A549 treated with RU486 at 1 μM for 4 hours (cell line): ENCODE measurements around the gene AKTIP. TPM values are rescaled to one million over a fixed set of nuclear protein-coding genes. Genes with fewer than 3 reads are reported as not detected.

Source experiments
- total RNA-seq: library from RNA; stranded (reverse); fragments of 200-300 nt; extraction: Qiagen RNA extraction; gene quantifications from 5 replicates; pipeline ENCODE4 v1.2.3, GENCODE V29; 2022; ENCODE audit warnings: low read depth

The AKTIP gene
- 21.3 to 23.7 TPM (median 22.3 TPM) in 5 replicates for total RNA-seq

GRCh38 chr16:53502331-53503269, at the start of gene AKTIP:
AKTIP (minus strand) TSS chr16:53503209; CDS start chr16:53500259, 2,950 bp downstream.

Other genes starting within 250 kb of the AKTIP start
- gene RBL2, start 68.7 kb downstream of the AKTIP start, total RNA-seq: 6.8 to 13.9 TPM (median 13.6 TPM) in 5 replicates
- gene RPGRIP1L, start 200.7 kb upstream of the AKTIP start, total RNA-seq: 7.8 to 11.6 TPM (median 10.0 TPM) in 5 replicates
- 25.0 to 42.0 TPM (median 29.7 TPM) in 5 replicates for gene FTO, start 200.9 kb upstream of the AKTIP start, total RNA-seq